CD14-positive monocyte (primary cell): ENCODE results near the gene TRABD2B. TPM values are rescaled to one million over a fixed set of nuclear protein-coding genes. Genes with fewer than 3 reads are reported as not detected.

ENCODE experiments used
- DNase-seq, 3 donors: peaks; one replicate each; pipeline ENCODE4 v3.0.0-alpha.2; 2011 to 2022
- H2AFZ ChIP-seq: 2 replicates; pipeline ENCODE4 v1.6.0; 2012; ENCODE audit warnings: mild to moderate bottlenecking, low read depth, low read length, inconsistent platforms; ENCODE audit not compliant: insufficient read depth, poor library complexity, severe bottlenecking
- H3K27ac ChIP-seq, 2 donors: 1 replicate in 1 of 2; 2 replicates in 1 of 2; pipeline ENCODE4 v1.5.1; 2012 to 2013; ENCODE audit warnings: low read length in 2 of 2, control low read depth in 1 of 2, inconsistent platforms in 1 of 2, low read depth in 1 of 2, mild to moderate bottlenecking in 1 of 2
- H3K27me3 ChIP-seq, 2 donors: one replicate each; pipeline versions ENCODE4 v1.6.0 to v1.6.1; 2011 to 2013; ENCODE audit warnings: low read length in 2 of 2; ENCODE audit not compliant: control insufficient read depth in 2 of 2, insufficient read depth in 2 of 2
- H3K36me3 ChIP-seq, 2 donors: replicated peaks in 1 of 2; 1 replicate in 1 of 2; 2 replicates in 1 of 2; pipeline versions ENCODE4 v1.5.1 to v1.6.1; 2012 to 2013; ENCODE audit warnings: low read length in 2 of 2, control low read depth in 1 of 2, inconsistent platforms in 1 of 2, mild to moderate bottlenecking in 1 of 2; ENCODE audit not compliant: insufficient read depth in 2 of 2, control insufficient read depth in 1 of 2
- H3K4me1 ChIP-seq, 2 donors: 1 replicate in 1 of 2; 2 replicates in 1 of 2; pipeline versions ENCODE4 v1.5.1 to v1.6.1; 2012 to 2013; ENCODE audit warnings: low read length in 2 of 2, control low read depth in 1 of 2, inconsistent platforms in 1 of 2, mild to moderate bottlenecking in 1 of 2, moderate library complexity in 1 of 2; ENCODE audit not compliant: insufficient read depth in 2 of 2, control insufficient read depth in 1 of 2
- H3K4me2 ChIP-seq: replicated peaks from 2 replicates; pipeline ENCODE3; 2012; ENCODE audit warnings: low read length, moderate library complexity, mild to moderate bottlenecking; ENCODE audit not compliant: poor library complexity, severe bottlenecking; ENCODE audit errors: extremely low read depth
- H3K4me3 ChIP-seq, 3 experiments: fragments of 200-600 bp in 1 of 3; sonication (generic) in 1 of 3; replicated peaks in 1 of 3; 1 replicate in 2 of 3; 2 replicates in 1 of 3; pipeline ENCODE4 v1.5.1; 2011 to 2013; ENCODE audit warnings: low read length in 3 of 3, mild to moderate bottlenecking in 3 of 3, control low read depth in 2 of 3, low read depth in 2 of 3, inconsistent platforms in 1 of 3, moderate library complexity in 1 of 3
- H3K79me2 ChIP-seq: 2 replicates; pipeline ENCODE4 v1.6.0; 2012; ENCODE audit warnings: mild to moderate bottlenecking, control low read depth, inconsistent platforms, low read length, moderate library complexity; ENCODE audit not compliant: insufficient read depth
- H3K9ac ChIP-seq: 2 replicates; pipeline ENCODE4 v1.6.0; 2017; ENCODE audit warnings: low read length, mild to moderate bottlenecking; ENCODE audit not compliant: insufficient read depth, poor library complexity, severe bottlenecking
- H3K9me3 ChIP-seq, 2 donors: replicated peaks in 1 of 2; 1 replicate in 1 of 2; 2 replicates in 1 of 2; pipeline versions ENCODE4 v1.5.1 to v1.6.1; 2012 to 2013; ENCODE audit warnings: low read length in 2 of 2, control low read depth in 1 of 2; ENCODE audit not compliant: control insufficient read depth in 1 of 2, insufficient read depth in 1 of 2
- H4K20me1 ChIP-seq: 2 replicates; pipeline ENCODE4 v1.6.0; 2012; ENCODE audit warnings: mild to moderate bottlenecking, low read length, control low read depth, moderate library complexity; ENCODE audit not compliant: insufficient read depth
- H3K27ac Mint-ChIP-seq, 7 donors: one replicate each; pipeline ENCODE4 v1.8.0; 2020; ENCODE audit warnings: mild to moderate bottlenecking in 7 of 7, mixed read lengths in 7 of 7, moderate library complexity in 6 of 7, inconsistent platforms in 2 of 7
- H3K27me3 Mint-ChIP-seq, 3 donors: one replicate each; pipeline ENCODE4 v1.8.0; 2021 to 2022; ENCODE audit warnings: low read depth in 3 of 3, mild to moderate bottlenecking in 3 of 3, mixed read lengths in 3 of 3, moderate library complexity in 3 of 3, inconsistent platforms in 1 of 3
- H3K36me3 Mint-ChIP-seq, 2 donors: one replicate each; pipeline ENCODE4 v1.8.0; 2020; ENCODE audit warnings: mixed read lengths in 2 of 2, inconsistent platforms in 1 of 2, mild to moderate bottlenecking in 1 of 2
- H3K4me1 Mint-ChIP-seq: one replicate; pipeline ENCODE4 v1.8.0; 2020; ENCODE audit warnings: mild to moderate bottlenecking, mixed read lengths
- H3K4me3 Mint-ChIP-seq, 2 donors: one replicate each; pipeline ENCODE4 v1.8.0; 2020; ENCODE audit warnings: mild to moderate bottlenecking in 2 of 2, mixed read lengths in 2 of 2, moderate library complexity in 1 of 2
- H3K9me3 Mint-ChIP-seq, 7 donors: one replicate each; pipeline ENCODE4 v1.8.0; 2020 to 2022; ENCODE audit warnings: mixed read lengths in 7 of 7, mild to moderate bottlenecking in 6 of 7, moderate library complexity in 6 of 7, inconsistent platforms in 2 of 7
- CTCF ChIP-seq: fragments of 200-600 bp; IDR thresholded peaks from one replicate; pipeline ENCODE4 v1.8.0; 2022; ENCODE audit warnings: antibody characterized with exemption, mild to moderate bottlenecking
- WGBS: methylation state at CpG from one replicate; pipeline ENCODE4 v1.1.5; 2013; ENCODE audit warnings: missing lambda C conversion rate; ENCODE audit not compliant: insufficient coverage; 5-methylcytosine and 5-hydroxymethylcytosine counted together
- intact Hi-C, 2 donors: fragments of 100-400 bp; cut with micrococcal nuclease; formaldehyde crosslinking; loops; one replicate each; pipeline versions ENCODE4 v1.15.0 to v1.15.1; 2023
- polyA plus RNA-seq, 3 donors: library from polyadenylated mRNA; depleted of rRNA in 1 of 3; unstranded in 2 of 3; stranded (reverse) in 1 of 3; fragments of 300-500 nt in 2 of 3; fragments of >200 nt in 1 of 3; fragmentation: Illumina TruSeq in 2 of 3; gene quantifications; 1 replicate in 2 of 3; 2 replicates in 1 of 3; pipeline ENCODE4 v1.2.3, GENCODE V29; 2012 to 2021

The TRABD2B gene
- polyA plus RNA-seq, 3 donors, result not detected

- no peak overlapping the region for H3K4me3 Mint-ChIP-seq
- TF ChIP-seq CTCF, result no peak
- Histone ChIP-seq H3K27me3 (peaks cover 24 to 31% of the 10 kb centered on the region in 2 donors), H3K36me3 (no peaks in the 10 kb centered on the region), H3K4me3 (no peak overlapping the region), H2AFZ (no peak overlapping the region), H3K9ac (no peak overlapping the region), H3K9me3 (peaks cover 0 to 5% of the 10 kb centered on the region in 2 donors), H4K20me1 (no peaks in the 10 kb centered on the region), H3K4me1 (no peaks in the 10 kb centered on the region), H3K4me2 (no peak overlapping the region), H3K27ac (no peak overlapping the region), H3K79me2 (no peaks in the 10 kb centered on the region)
- no peak for DNase-seq
- intact Hi-C loops, result loop anchor here (5.0 to 10.0 kb wide), 2 partner anchors 290 to 338 kb away; partner anchors contain the start of gene FOXD2 (in 1 of the 2)
- H3K9me3 Mint-ChIP-seq, result no peaks in the 10 kb centered on the region
- H3K36me3 Mint-ChIP-seq, result no peaks in the 10 kb centered on the region
- peaks cover 28 to 45% (median 39%) of the 10 kb centered on the region in 3 donors for H3K27me3 Mint-ChIP-seq
- WGBS, result 3% methylated on average over 45 of the region's 45 CpGs
- H3K27ac Mint-ChIP-seq, result no peak overlapping the region
- peaks cover 10% of the 10 kb centered on the region for H3K4me1 Mint-ChIP-seq
Observed at GRCh38 chr1:47725000-47725473, 272.1 kb downstream of the TRABD2B start.

- H3K36me3 Mint-ChIP-seq, result no peaks in the 10 kb centered on the region
Observed at GRCh38 chr1:47724432-47724999, 272.7 kb downstream of the TRABD2B start.

More at GRCh38 chr1:47724432-47724999, 272.7 kb downstream of the TRABD2B start:
- H3K27me3 ChIP-seq, result peaks cover 24 to 33% of the 10 kb centered on the region in 2 donors
- no peaks in the 10 kb centered on the region for H4K20me1 ChIP-seq
- H3K4me3 ChIP-seq, result no peak overlapping the region
- no peak overlapping the region for H3K27ac ChIP-seq
- no peak for TF ChIP-seq CTCF
- H2AFZ ChIP-seq, result no peak overlapping the region
- no peaks in the 10 kb centered on the region for H3K36me3 ChIP-seq
- H3K4me2 ChIP-seq, result no peak overlapping the region
- Mint-ChIP-seq H3K27me3 (peaks cover 28 to 45% (median 43%) of the 10 kb centered on the region in 3 donors), H3K4me1 (peaks cover 10% of the 10 kb centered on the region), H3K27ac (no peak overlapping the region), H3K4me3 (peak overlapping the region in 1 of 2 donors; percentile 60), H3K9me3 (no peaks in the 10 kb centered on the region)
- WGBS, result 84% methylated on average over 10 of the region's 13 CpGs
- no peaks in the 10 kb centered on the region for H3K79me2 ChIP-seq
- H3K9ac ChIP-seq, result no peak overlapping the region
- H3K4me1 ChIP-seq, result no peaks in the 10 kb centered on the region
- H3K9me3 ChIP-seq, result peaks cover 0 to 5% of the 10 kb centered on the region in 2 donors
- no peak for DNase-seq
- intact Hi-C loops, result loop anchor here in 1 of 2 donors (10.0 kb wide), 1 partner anchor 290 kb away; the partner anchor contains the start of gene FOXD2
